HG02943 (cell line): ENCODE measurements around the gene CAMTA1.

Experiments used
- ATAC-seq: cut with Tn5 transposase; IDR thresholded peaks from one replicate; pipeline ENCODE4 v1.9.1; 2021; ENCODE audit warnings: mild to moderate bottlenecking, low read depth, moderate library complexity; ENCODE audit not compliant: unreplicated experiment

Gene CAMTA1

DNA sequence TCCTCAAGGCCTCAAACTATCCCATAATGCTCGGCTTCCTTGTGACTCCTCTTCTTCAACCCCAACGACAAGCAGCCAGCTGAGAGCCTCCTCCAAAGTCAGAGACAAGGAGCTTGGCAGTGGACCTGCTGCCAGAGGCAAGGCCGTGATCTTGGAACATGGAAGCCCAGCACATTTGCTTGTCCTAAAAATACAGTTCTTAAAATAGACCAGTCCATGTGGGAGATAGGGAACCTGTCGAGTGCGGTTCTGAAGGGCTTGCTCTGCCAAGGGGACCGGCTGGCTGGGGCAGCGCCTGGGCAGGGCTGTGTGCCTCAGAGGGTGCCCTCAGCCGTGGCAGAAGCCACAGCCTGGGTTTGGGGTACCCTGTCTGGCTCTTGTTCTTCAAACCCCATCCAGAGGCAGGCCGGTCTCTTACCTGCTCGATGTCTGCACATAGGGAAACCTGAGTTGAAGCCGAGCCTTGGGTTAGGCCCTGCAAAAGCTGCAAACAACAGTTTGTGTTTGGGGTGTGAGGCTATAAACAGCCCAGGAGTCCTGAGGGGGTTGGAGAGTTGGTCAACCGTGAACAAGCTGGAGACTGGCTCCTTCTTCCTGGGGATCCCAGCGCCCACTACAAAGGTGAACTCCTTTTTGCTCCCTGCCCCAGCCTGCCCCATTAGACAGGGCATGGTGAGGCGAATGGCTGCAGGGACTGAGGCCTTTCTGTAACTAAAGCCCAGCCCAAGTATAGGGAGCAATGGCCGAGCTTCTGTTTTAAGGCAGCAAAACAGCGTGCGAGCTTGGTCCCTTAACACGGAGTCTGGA is 228.8 kb downstream of the CAMTA1 start:
- ATAC-seq: no peak

DNA sequence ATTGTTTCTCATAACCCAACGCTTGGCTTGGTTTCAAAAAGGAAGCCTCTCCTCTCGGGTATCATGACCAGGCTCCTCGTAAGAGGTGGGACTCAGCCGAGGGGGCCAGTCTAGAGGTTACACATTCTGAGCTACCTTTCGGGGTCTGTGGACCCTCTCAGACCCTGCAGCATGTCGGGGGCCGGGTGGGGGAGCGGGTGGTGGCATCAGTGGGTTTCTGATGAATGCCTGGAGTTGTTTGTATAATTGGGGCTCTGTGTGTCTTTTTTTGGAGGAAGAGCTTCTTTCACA is 229.3 kb downstream of the CAMTA1 start:
- ATAC-seq: no peak

DNA sequence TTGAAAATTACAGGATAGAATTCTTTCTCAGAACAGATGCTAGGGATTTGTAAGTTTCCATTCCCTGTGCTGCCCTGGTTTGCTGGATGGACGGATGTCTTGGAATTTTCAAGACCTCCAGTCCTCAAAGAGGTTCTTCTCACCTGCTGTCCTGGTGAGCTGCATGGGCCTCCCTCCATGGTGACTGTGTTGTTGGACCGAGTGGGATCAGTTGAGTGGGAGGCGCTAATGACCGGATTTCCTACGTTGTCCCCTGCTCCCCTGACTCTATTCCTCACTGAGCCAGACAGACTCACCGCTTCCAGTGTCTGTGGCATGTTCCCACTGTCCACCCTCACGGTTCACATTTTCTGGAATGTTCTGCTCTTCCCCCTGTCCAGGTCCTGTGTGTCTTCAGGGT is 229.8 kb downstream of the CAMTA1 start:
- no peak for ATAC-seq

DNA sequence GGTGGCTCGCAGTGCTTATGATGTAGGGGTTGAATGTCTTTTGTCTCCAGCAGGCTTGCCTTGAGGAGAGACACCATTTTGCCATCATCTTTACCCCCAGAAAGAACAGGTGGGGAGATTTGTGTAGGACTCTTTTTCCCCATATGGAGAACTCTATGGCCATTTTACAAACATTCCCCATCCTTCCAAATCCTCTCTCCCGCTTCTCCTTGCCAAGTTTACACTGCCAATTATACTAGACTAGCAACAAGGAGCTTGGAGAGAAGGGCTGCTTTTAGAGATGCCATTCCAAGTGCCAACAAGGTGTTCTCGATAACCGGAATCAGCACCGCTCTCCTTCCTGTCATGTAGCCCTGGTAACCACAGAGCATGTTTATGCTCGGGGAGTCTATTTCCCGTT is 233.1 kb downstream of the CAMTA1 start:
- no peak for ATAC-seq

DNA sequence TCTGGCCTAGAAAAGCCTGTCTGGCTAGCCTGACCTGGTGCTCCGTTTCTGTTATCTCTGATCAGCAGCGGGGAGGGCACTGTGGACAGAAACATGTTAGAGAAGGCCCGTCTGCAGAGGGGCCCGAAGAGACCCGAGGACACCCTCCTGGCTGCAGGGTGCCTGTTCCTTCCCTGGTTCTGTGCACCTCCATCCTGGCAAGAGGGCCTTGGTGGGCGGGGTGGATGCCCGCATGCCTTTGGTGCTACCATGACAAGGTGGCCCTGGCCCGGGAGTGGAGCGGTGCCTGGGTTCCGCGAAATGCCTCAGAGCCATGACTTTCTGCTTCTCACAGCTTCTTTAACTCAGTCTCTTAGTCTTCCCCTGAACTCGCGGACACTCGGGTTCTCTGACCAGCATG is 233.6 kb downstream of the CAMTA1 start:
- no peak for ATAC-seq

DNA sequence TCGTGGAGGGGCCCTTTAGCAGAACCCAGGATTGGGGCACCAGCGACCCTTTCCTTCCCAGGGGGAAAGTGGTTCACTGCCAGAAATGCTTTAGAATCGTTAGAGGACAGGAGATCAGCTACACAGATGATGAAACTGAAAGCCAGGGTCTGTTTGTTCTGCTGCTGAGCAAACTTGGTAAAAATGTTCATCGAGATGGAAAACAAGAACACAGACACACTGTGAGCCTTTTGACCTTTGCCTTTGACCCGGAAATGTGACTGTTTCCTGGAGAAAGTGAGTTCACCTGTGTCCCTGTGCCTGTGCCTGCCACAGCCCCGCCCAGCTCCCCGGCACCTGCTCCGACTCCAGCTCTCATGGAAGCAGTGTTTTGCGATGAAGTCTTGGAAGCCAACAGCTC is 234.3 kb downstream of the CAMTA1 start:
- ATAC-seq: no peak

DNA sequence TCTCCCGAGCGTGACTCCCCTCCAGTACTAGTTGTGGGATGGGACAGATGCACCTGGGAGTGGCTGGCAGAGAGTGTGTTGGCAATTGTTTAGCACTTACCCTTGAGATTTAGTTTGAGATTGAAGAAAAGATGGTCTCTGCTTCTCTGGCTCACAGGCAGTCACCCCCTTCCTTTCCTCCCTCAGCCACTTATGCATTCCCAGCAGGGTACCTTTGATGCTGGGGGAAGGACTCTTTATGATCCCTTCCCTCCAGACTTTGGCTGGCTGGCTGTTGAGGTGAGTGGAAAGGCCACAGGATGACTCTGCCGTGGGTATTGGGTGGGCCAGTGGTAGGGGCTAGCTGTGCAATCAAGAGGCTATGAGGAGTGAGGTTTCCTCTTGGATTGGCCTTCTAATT is 236.8 kb downstream of the CAMTA1 start:
- ATAC-seq: no peak

DNA sequence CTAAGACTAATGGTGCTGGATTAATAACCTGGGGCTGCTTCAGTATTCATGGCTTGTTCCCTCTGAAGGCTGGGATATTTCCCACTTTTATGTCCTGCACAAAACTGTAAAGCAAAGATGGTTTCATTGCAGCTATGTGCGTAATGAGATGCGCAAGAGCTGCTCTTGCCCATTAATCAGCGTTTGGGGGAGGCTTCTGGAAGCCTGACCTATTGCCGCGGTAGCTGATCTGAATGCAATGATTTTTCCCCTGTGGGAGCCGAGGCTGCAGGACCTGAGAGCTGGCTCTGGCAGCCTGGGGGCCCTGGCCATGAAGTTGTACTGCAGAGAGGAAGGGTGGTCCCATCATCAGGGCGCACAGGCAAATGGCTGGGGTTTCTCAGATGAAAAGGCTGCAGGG is 239.8 kb downstream of the CAMTA1 start:
- ATAC-seq: no peak

DNA sequence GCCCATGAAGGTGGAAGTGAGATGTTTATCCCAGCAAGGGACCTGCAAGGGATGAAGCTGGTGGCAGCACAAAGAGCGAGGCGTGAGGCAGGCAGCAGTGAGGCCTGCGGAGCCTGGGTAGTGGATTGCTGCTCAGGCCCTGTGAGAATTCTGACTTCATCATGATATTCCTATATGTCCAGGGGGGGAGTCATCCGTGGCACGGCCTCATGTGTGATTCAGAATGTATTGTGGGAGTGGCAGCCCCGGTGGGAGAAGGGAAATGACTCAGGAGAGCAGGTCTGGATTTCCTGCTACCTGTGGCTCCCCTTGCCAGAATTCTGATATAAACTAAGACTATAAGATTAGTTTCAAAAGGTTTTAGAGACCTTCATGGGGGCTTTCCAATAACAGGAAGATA is 240.9 kb downstream of the CAMTA1 start:
- ATAC-seq: no peak

DNA sequence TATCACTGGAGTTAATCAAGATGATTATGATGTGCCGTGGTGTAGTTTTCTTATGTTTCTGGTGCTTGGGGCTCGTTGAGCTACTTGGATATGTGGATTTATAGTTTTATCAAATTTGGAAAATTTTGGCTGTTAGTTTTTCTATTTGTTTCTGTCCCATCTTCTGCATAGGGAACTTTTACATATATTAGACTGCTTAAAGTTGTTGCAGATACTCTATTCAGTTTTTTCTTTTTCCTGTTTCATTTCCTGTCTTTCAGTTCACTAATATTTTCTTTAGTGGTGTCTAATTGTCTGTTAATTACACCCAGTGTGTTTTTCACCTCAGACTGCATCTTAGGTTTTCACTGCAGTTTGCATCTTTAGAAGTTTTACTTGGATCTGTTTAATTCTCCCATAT is 247.7 kb downstream of the CAMTA1 start:
- no peak for ATAC-seq

DNA sequence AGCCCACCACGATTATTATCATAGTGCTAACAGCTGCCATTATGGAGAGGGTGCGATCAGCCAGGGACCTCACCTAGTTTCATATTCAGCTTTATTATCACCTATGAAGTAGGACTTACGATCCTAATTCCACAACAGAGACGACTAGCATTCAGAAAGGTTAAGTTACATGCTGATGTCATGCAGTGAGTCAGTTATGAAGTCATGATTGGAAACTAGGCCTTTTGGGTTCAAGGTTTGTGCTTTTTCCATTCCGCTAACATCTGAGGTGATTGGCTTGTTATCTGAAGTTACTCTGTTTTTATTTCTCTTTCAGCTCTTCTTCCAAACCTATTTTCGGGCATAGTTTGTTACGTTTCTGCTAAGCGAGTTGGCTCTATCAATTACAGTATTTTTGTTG is 251.1 kb downstream of the CAMTA1 start:
- ATAC-seq: no peak

DNA sequence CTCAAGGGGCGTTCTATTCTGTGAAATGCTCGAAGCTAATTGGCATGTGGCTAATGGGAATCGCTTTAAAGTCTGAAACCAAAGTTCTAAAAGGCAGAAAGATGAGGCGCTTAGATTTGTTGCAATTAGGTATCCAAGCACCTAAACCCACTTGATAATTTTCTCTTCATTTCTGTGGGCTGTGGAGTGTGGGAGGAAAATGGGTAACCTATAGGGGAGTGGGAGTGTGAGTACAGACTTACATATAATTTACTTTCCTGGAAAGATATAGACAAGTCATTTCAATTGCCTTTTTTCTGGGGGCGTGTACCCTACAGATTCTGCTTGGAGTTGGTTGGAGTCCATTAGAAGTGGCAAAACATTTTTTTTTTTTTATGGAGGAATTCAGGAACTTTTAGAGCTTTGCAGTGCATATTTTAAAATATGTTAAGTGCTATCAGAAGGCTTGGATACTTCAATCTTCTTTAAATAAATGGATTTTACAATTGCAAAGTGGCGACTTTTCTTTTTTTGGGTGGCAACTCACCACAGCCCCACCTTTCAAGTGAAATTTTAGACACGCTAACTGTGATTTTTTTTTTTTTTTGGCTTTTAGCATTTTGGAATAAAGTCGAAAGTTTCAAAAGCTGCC is 254.5 kb downstream of the CAMTA1 start:
- ATAC-seq: no peak

DNA sequence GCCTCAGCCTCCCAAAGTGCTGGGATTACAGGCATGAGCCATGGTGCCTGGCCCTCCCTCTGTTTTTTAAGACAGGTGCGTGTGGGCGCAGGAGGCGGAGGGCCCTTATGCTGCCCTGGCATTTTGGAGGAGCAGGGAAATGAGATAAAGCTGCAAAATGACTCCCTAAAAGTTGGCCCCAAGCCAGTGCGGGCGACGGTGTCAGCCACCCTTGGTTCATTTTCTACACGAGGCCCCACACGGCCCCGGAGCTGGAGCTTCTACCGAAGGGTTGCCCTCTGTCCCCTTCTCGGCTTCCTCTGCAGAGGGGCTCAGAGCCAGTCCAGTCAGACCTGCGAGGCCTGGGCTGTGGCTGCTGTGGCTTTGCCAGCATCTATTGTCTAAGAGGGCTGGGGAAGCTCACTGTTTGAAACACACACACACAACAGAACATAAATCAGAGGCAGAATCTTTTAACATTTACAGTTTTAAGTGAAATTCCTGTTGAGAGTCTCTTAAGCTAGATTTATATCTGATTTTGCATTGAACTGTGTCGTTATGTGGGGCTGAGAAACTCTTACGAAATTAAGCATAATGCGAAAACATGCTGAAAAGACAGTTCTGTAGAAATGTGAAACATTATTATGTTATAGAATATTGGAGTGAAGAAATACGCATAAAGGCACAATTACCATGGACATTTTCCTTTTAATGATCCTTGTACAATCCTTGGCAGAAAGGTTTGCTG is 255.9 kb downstream of the CAMTA1 start:
- no peak for ATAC-seq

DNA sequence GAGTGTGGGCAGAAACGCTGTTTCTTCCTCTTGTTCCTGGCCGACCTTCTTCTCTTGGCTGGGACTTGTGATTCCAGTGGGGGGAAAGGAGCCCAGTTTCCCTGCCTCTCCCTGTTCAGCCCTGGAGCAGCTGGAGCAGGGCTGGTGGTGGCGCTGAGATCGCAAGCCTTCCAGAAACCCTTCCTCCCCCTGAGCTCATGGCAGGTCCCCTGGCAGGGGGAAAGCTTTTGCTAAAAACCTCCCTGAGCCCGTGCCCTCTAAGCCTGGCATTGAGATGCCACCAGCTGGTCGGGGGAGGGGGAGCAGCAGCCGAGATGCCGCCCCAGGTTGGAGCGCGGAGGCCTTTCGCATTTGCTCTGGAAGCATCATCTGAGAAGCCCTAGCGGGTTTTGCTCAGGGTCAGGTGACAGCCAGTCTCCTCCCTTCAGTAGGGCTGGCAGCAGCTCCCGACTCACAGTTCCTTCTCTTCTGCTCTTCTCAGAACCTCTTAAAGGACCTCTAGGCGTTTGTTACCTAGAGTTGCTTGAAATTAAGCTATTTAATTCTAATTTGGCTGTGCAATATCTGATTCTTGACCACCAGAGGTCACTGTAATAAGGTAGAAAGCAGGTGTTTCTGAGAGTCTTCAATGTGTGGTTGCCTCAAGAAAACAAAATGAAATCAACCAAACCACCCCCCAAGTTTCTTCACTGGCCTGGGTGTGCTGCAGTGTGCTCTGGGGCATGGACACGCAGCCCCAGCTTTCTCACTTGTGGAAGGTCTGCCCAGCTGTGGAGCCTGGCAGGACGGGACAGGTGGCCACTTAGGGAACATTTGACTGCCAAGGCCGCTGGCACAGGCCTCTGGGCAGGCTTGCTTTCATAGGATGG is 257.3 kb downstream of the CAMTA1 start:
- ATAC-seq: no peak

DNA sequence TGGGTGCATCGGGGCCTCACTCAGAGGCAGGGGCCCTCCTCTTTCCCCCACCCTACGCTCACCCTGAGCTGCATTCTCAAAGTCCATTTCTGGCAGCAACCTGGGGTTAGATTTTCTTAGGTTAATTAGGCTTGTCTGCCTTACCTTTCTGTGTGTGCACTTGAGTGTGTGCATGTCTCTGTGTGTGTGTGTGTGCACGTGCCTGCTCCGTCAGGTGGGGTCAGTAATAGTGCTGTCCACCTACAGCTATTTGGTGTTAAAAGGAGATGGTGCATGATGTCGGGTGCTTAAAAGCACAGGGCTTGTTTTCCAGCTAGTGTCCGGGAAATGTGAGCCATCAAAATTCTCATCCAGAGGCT is 257.9 kb downstream of the CAMTA1 start:
- ATAC-seq: no peak

DNA sequence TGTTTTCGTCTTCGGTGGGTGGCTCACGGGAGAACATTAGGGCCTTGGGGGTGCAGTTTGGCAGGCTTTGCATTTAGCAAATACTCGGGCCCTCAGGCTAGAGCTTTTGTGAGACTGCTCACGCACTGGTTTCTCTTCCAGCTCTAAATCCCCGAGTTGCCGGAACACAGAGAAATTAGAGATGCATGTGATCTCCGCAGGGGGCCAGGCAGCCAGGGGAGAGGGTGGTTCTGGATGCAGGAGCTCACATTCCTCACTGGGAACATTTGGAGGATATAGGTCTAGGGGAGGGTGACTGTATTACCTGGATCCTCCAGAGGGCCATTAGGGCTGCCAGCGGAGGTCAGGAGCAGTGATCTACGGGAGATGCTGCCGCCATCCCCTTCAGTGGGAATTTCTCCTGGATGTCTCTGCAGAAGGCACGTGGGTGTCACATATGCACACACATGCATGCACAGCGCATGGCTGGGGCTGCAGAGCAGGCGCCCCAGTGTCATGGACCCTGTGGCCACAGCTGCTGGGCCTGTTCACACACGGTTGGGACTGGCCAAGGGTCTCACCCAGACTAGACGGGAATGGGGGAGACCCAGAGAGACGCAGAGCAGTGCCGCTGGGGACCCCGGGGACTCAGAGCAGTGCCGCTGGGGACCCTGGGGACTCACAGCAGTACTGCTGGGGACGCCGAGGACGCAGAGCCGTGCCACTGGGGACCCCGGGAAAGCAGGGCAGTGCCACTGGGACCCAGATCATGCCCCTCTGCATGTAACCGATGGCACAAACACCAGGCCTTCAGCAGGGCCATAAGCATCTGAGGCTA is 258.7 kb downstream of the CAMTA1 start:
- no peak for ATAC-seq

DNA sequence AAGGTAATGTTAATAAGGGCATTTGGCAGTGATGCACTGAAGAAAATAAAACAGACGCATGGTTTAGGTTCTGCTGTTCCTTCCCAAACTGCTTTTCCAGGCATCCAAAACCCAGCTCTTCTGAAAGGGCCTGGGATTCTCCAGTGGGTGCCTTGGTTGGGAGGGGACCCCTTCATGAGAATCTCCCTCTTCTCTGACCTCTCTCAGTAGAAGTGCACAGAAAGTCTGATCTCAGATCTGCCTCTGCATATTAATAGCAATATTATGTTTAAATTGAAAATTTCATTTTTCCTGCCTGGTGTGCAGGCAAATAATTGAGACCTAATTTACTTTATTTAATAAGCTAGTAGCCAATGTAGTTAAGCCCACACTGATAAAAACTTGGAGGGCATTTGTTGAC is 260.6 kb downstream of the CAMTA1 start:
- no peak for ATAC-seq

DNA sequence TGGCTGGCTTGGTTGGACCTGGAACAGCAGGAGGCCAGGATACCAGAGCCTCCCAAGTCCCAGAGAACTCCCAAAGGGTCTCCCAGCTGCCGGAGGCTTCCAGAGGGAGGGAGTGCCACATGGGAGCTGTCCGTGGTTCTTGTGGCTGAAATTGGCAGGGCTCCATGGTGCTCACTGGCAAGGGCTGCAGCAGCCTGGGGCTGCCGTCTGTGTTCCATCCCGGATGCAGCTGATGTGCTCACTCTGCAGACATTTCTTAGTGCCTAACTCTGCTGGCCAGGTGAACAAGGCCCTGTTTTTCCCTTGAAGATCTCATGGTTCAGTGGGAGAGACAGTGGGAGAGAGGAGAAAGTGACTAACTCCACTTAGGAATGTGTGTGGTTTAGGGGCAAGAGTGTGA is 261.1 kb downstream of the CAMTA1 start:
- ATAC-seq: no peak

DNA sequence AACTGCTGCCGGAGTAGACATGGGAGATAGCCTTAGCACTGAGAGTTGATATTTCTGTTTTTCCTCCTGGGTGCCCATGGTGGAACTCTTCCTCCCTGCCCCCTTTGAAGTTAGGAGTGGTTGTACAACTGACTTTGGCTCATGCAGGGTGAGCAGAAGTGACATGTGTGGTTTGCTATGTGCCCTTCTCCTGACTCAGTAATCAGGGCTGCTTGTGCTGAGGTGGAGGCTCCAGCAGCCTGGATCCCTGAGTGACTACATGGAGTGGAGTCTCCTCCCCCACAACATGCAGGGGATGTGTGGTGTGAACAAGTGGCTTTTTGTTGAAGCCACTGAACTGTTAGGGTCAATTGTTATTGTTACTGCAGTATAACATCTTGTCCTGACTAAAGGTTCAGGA is 261.6 kb downstream of the CAMTA1 start:
- ATAC-seq: no peak

DNA sequence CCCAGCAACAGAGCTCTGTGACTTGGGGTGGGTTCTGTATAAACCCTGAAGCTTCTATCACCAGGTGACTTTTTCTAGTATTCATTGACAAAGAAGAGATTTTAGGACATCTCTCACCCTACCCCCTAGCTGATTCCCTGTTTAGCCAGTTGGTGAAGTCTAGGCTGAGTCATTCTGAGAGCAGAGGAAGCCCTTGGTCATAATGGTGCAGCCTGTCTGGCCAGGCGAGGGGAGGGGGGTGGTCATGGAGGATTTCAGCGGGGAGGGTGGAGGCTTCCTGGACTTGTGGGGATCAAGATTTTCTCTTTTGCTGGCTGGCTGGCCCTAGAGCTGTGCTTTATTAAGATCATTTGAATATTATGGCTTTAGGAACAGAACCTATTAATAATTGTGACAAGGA is 262.6 kb downstream of the CAMTA1 start:
- no peak for ATAC-seq
